ENCODE results near the gene CASP7. TPM values are rescaled to one million over a fixed set of nuclear protein-coding genes. Genes with fewer than 3 reads are reported as not detected.

Gene CASP7
- total RNA-seq, 4 donors from 2014 or later = 11.6 to 17.2 (median 13.8) TPM

GRCh38 chr10:113695691-113696090 is 16.0 kb downstream of the CASP7 start:
- Histone ChIP-seq H3K27me3 (no peaks in the 10 kb centered on the region), H3K4me1 (no peaks in the 10 kb centered on the region), H3K4me3 (replicated peaks in 1 of 3) (no peak overlapping the region), H3K36me3 (peaks cover 17 to 19% of the 10 kb centered on the region in 2 donors), H3K27ac (no peak overlapping the region), H3K9me3 (no peaks in the 10 kb centered on the region)
- DNase-seq = no peak
- TF ChIP-seq POLR2A (IDR thresholded peaks at IDR 0.05) (no peak), CTCF (IDR thresholded peaks at IDR 0.05) (no peak)
- intact Hi-C loops (cut with DNase I) = no loop called here
- WGBS, 2 donors = 84 to 98% methylated on average over 1 of the region's 1 CpG

- H3K4me3 ChIP-seq (replicated peaks in 1 of 3) = no peak overlapping the region
- no peaks in the 10 kb centered on the region for H3K4me1 ChIP-seq
- no peaks in the 10 kb centered on the region for H3K9me3 ChIP-seq
- TF ChIP-seq CTCF (IDR thresholded peaks at IDR 0.05) = no peak
- TF ChIP-seq POLR2A (IDR thresholded peaks at IDR 0.05) = no peak
- DNase-seq = no peak
- no peak overlapping the region for H3K27ac ChIP-seq
- 81 to 93% methylated on average over 3 of the region's 3 CpGs for WGBS, 2 donors
- intact Hi-C loops (cut with DNase I) = no loop called here
- no peaks in the 10 kb centered on the region for H3K27me3 ChIP-seq
- H3K36me3 ChIP-seq = peaks cover 17 to 19% of the 10 kb centered on the region in 2 donors
Measured at GRCh38 chr10:113697595-113697994, 17.9 kb downstream of the CASP7 start.

DNA sequence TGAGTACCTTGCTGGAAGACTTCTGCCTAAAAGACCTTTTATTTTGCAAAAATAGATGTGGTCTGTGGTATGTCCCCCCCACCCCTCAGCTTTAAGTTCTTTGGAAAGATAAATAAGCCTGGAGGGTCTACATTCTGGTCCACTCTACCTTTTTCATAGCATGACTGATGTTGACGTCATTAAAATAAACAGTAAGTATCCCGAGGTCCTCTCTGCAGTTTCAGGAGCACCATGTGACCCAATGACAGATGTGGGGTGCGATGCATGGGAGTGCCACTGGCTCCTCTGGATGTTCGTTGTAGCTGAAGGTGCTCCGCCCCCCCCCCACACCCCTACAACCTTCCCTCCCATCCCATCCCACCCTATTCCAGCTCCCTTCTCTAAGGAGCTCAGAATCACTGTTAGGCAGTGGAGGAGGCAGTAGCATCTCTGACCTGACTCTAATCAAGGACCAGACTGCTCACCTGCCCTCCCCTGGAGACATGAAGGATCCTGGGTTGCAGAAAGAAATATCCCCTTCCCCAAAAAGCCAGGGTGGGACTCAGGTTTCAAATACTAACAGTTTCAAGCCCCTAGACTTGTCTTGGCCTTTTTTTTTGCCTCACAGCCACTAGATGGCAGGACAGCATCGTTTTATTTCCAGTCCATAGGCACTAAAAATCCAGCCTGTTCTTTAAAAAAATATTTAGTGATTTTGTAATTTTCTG is 25.1 kb downstream of the CASP7 start:
- H3K27me3 ChIP-seq = no peaks in the 10 kb centered on the region
- H3K4me3 ChIP-seq (replicated peaks in 1 of 3) = no peak overlapping the region
- peaks cover 9 to 11% of the 10 kb centered on the region in 2 donors for H3K4me1 ChIP-seq
- peak in 1 of 2 donors; percentile 6 for DNase-seq
- no peaks in the 10 kb centered on the region for H3K9me3 ChIP-seq
- intact Hi-C loops (cut with DNase I) = no loop called here
- 49 to 56% methylated on average over 5 to 6 of the region's 6 CpGs for WGBS, 2 donors
- TF ChIP-seq CTCF (IDR thresholded peaks at IDR 0.05) = peak in 3 of 6 experiments; percentile 39 to 62 (median 48)
- no peak for TF ChIP-seq POLR2A (IDR thresholded peaks at IDR 0.05)
- H3K27ac ChIP-seq = no peak overlapping the region
- no peaks in the 10 kb centered on the region for H3K36me3 ChIP-seq

GRCh38 chr10:113705344-113705652 is 25.6 kb downstream of the CASP7 start:
- no peaks in the 10 kb centered on the region for H3K36me3 ChIP-seq
- no peak overlapping the region for H3K27ac ChIP-seq
- intact Hi-C loops (cut with DNase I) = no loop called here
- peaks cover 14 to 16% of the 10 kb centered on the region in 2 donors for H3K4me1 ChIP-seq
- H3K27me3 ChIP-seq = no peaks in the 10 kb centered on the region
- no peak for TF ChIP-seq CTCF (IDR thresholded peaks at IDR 0.05)
- TF ChIP-seq POLR2A (IDR thresholded peaks at IDR 0.05) = no peak
- H3K9me3 ChIP-seq = no peaks in the 10 kb centered on the region
- no peak overlapping the region for H3K4me3 ChIP-seq (replicated peaks in 1 of 3)
- DNase-seq = no peak

DNA sequence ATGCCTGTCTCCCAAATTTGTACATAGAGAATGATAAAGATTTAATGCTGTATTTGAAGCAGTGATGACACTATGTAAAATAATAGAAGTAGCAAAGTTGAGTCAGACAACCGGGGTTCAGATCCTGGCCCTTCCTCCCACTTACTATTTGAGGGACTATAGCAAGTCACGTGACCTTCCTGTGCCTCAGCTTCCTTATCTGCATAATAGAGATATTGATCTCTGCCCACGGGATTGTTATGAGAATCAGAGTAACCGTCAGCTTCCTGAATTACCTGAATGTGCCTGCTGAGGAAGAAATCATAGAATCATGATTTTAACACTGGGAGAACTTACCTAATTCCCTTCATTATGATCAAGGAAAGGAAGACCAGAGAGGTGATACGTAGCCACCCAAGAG is 26.9 kb downstream of the CASP7 start:
- Histone ChIP-seq H3K27me3 (no peaks in the 10 kb centered on the region), H3K36me3 (no peaks in the 10 kb centered on the region), H3K4me3 (replicated peaks in 1 of 3) (no peak overlapping the region), H3K27ac (no peak overlapping the region), H3K9me3 (no peaks in the 10 kb centered on the region), H3K4me1 (peaks cover 14 to 19% of the 10 kb centered on the region in 2 donors)
- intact Hi-C loops (cut with DNase I) = no loop called here
- WGBS, 2 donors = 85 to 87% methylated on average over 5 of the region's 5 CpGs
- TF ChIP-seq POLR2A (IDR thresholded peaks at IDR 0.05) (no peak), CTCF (IDR thresholded peaks at IDR 0.05) (no peak)
- no peak for DNase-seq
